ENCODE results near the gene CACNB3. TPM values are rescaled to one million over a fixed set of nuclear protein-coding genes. Genes with fewer than 3 reads are reported as not detected.

Gene CACNB3
- total RNA-seq, 1 donor from 2014 or later, result 2.1 TPM

- TF ChIP-seq, protein P1, sequence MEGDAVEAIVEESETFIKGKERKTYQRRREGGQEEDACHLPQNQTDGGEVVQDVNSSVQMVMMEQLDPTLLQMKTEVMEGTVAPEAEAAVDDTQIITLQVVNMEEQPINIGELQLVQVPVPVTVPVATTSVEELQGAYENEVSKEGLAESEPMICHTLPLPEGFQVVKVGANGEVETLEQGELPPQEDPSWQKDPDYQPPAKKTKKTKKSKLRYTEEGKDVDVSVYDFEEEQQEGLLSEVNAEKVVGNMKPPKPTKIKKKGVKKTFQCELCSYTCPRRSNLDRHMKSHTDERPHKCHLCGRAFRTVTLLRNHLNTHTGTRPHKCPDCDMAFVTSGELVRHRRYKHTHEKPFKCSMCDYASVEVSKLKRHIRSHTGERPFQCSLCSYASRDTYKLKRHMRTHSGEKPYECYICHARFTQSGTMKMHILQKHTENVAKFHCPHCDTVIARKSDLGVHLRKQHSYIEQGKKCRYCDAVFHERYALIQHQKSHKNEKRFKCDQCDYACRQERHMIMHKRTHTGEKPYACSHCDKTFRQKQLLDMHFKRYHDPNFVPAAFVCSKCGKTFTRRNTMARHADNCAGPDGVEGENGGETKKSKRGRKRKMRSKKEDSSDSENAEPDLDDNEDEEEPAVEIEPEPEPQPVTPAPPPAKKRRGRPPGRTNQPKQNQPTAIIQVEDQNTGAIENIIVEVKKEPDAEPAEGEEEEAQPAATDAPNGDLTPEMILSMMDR (IDR thresholded peaks at IDR 0.05), result no peak
- H3K27ac Mint-ChIP-seq, result no peak overlapping the region
Measured at GRCh38 chr12:48779869-48780268, 38.4 kb upstream of the CACNB3 start.

DNA sequence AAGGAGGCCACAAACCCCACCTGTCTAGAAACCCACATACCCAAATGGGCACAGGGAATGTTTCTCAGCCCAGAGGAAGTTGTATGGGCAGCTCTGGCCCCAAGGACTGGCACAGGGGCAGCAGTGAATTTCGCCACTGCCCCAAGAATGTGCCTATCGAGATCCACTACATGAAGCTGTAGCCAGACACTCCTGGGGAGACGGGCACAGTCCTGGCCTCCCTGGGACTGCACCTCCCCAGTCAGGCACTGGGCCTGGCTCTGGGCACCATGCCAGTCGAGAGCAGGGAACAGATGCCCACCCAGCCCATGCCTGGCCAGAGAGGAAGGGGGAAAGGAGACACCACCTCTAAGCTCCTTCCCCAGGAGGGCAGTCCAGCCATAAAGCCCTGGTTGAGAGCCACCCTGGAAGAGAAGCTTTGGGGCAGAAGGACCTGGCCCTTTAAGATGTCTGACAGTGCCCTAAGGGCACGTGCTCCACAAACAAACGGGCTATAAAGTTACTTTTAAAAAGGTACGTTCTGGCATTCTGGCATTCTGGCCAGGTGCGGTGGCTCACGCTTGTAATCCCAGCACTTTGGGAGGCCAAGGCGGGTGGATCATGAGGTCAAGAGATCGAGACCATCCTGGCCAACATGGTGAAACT, 37.8 kb upstream of the CACNB3 start:
- peaks cover 2% of the 10 kb centered on the region for H3K4me1 Mint-ChIP-seq
- no peaks in the 10 kb centered on the region for H3K9me3 Mint-ChIP-seq
- H3K27me3 Mint-ChIP-seq, result peaks cover under 1% of the 10 kb centered on the region
- H3K4me3 Mint-ChIP-seq, result no peak overlapping the region
- no peaks in the 10 kb centered on the region for H3K36me3 Mint-ChIP-seq (ENCODE audit: low read depth)
- DNase-seq (no peak), ATAC-seq (ENCODE audit: low read depth) (no peak)
- no peak overlapping the region for H3K27ac Mint-ChIP-seq
- POLR2A ChIA-PET, result no interaction called here
- TF ChIP-seq, protein P1 (IDR thresholded peaks at IDR 0.05), result no peak
- CTCF ChIA-PET, result interaction anchor here (0.6 to 0.9 kb wide), 2 partner anchors 11 to 1003 kb away, joined by 3 to 4 read pairs; no protein-coding TSS in a partner anchor
- intact Hi-C loops (cut with micrococcal nuclease), result no loop called here

More at GRCh38 chr12:48779869-48780268, 38.4 kb upstream of the CACNB3 start:
- no peak for ATAC-seq (ENCODE audit: low read depth)
- no peak for DNase-seq
- intact Hi-C loops (cut with micrococcal nuclease), result no loop called here
- peaks cover 2% of the 10 kb centered on the region for H3K4me1 Mint-ChIP-seq
- no peaks in the 10 kb centered on the region for H3K27me3 Mint-ChIP-seq
- H3K9me3 Mint-ChIP-seq, result no peaks in the 10 kb centered on the region
- no peaks in the 10 kb centered on the region for H3K36me3 Mint-ChIP-seq (ENCODE audit: low read depth)
- ChIA-PET CTCF (interaction anchor here (0.9 kb wide), 1 partner anchor 12 kb away, joined by 4 read pairs; no protein-coding TSS in a partner anchor), POLR2A (no interaction called here)
- no peak overlapping the region for H3K4me3 Mint-ChIP-seq

- intact Hi-C loops (cut with micrococcal nuclease), result no loop called here
- Mint-ChIP-seq H3K27ac (no peak overlapping the region), H3K36me3 (ENCODE audit: low read depth) (no peaks in the 10 kb centered on the region), H3K27me3 (peaks cover 12% of the 10 kb centered on the region), H3K9me3 (no peaks in the 10 kb centered on the region), H3K4me1 (peaks cover 2% of the 10 kb centered on the region), H3K4me3 (no peak overlapping the region)
- ChIA-PET POLR2A (no interaction called here), CTCF (no interaction called here)
- TF ChIP-seq, protein P1 (IDR thresholded peaks at IDR 0.05), result no peak
- DNase-seq, result no peak
- ATAC-seq (ENCODE audit: low read depth), result no peak
Measured at GRCh38 chr12:48781750-48782456, 36.4 kb upstream of the CACNB3 start.

DNA sequence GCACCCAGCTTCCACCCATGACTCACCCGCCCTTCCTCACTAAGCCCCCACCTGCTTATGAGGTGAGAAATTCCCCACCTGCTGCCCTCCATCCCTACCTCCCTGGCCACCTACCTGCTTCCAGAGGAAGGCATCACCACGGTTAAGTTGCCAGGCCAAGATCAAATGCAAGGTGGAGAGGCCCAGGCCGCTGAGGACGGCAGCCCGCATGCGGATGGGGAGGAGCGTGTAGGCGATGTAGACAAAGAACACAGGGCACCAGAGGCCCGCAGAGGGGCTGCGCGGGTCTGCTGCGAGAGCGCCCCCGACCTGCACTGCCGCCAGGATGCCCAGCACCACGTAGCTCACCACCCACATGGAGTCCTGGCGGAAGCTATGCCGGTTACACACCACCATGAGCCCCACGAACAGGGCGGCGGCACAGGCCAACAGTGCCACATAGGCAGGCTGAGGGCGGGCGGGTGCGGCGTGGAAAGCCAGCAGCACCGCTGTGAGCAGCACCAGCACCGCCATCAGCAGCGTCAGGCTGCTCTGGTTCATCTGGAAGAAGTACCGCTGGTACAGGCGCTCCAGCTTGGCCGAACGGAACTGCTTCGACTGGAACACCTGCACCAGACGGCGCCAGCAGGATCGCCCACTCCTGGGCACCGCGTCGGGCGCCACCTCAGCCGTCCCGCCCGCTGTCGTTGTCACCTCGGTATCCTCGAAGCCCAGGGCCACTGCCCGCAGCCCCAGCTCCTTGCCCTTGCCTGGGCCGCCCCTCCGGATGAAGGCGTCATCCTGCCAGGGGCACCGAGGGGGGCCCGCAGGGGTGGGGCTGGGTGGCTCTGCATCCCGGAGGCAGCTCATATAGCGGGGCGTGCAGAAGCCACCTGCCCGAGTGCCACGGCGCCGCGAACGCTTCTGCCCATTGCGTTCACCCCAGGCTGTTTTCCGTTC, 35.6 kb upstream of the CACNB3 start:
- H3K9me3 Mint-ChIP-seq, result no peaks in the 10 kb centered on the region
- TF ChIP-seq, protein P1 (IDR thresholded peaks at IDR 0.05), result no peak
- intact Hi-C loops (cut with micrococcal nuclease), result no loop called here
- peaks cover 19% of the 10 kb centered on the region for H3K27me3 Mint-ChIP-seq
- DNase-seq (no peak), ATAC-seq (ENCODE audit: low read depth) (no peak)
- ChIA-PET CTCF (no interaction called here), POLR2A (no interaction called here)
- H3K36me3 Mint-ChIP-seq (ENCODE audit: low read depth), result no peaks in the 10 kb centered on the region
- no peak overlapping the region for H3K27ac Mint-ChIP-seq
- no peak overlapping the region for H3K4me3 Mint-ChIP-seq
- peaks cover 2% of the 10 kb centered on the region for H3K4me1 Mint-ChIP-seq

- peaks cover 26% of the 10 kb centered on the region for H3K27me3 Mint-ChIP-seq
Measured at GRCh38 chr12:48783432-48783831, 34.9 kb upstream of the CACNB3 start.

More at GRCh38 chr12:48783432-48783831, 34.9 kb upstream of the CACNB3 start:
- peaks cover 7% of the 10 kb centered on the region for H3K4me1 Mint-ChIP-seq
- ChIA-PET POLR2A (no interaction called here), CTCF (no interaction called here)
- H3K4me3 Mint-ChIP-seq, result no peak overlapping the region
- intact Hi-C loops (cut with micrococcal nuclease), result no loop called here
- H3K9me3 Mint-ChIP-seq, result no peaks in the 10 kb centered on the region
- TF ChIP-seq, protein P1 (IDR thresholded peaks at IDR 0.05), result no peak
- no peak for DNase-seq
- no peak for ATAC-seq (ENCODE audit: low read depth)
- H3K27ac Mint-ChIP-seq, result no peak overlapping the region
- no peaks in the 10 kb centered on the region for H3K36me3 Mint-ChIP-seq (ENCODE audit: low read depth)

Measured in activated B cell treated with CpG ODN at 0.5 μM for 24 hours (primary cell).